Ishikawa (cell line): ENCODE measurements around the gene TMED9.

Source experiments
- CEBPB ChIP-seq: IDR thresholded peaks from 2 replicates; pipeline ENCODE4 v1.6.1; 2012
- CREB1 ChIP-seq: IDR thresholded peaks from 2 replicates; pipeline ENCODE4 v1.6.1; 2012; ENCODE audit warnings: low read depth
- EGR1 ChIP-seq: IDR thresholded peaks from 2 replicates; pipeline ENCODE4 v1.6.1; 2012
- EP300 ChIP-seq: IDR thresholded peaks from 2 replicates; pipeline ENCODE4 v1.6.1; 2012; ENCODE audit warnings: borderline replicate concordance
- FOXM1 ChIP-seq: IDR thresholded peaks from 2 replicates; pipeline ENCODE4 v1.6.1; 2012; ENCODE audit warnings: low read depth, borderline replicate concordance
- NFIC ChIP-seq: IDR thresholded peaks from 2 replicates; pipeline ENCODE4 v1.6.1; 2012
- RAD21 ChIP-seq: IDR thresholded peaks from 2 replicates; pipeline ENCODE4 v1.6.1; 2012; ENCODE audit warnings: low read depth
- TAF1 ChIP-seq: IDR thresholded peaks from 2 replicates; pipeline ENCODE4 v1.6.1; 2012; ENCODE audit warnings: low read depth, mild to moderate bottlenecking
- TCF12 ChIP-seq: IDR thresholded peaks from 2 replicates; pipeline ENCODE4 v1.6.1; 2012; ENCODE audit warnings: low read depth
- TEAD4 ChIP-seq: IDR thresholded peaks from 2 replicates; pipeline ENCODE4 v1.6.1; 2012
- YY1 ChIP-seq: IDR thresholded peaks from 2 replicates; pipeline ENCODE4 v1.6.1; 2012; ENCODE audit warnings: low read depth
- ZBTB7A ChIP-seq: IDR thresholded peaks from 2 replicates; pipeline ENCODE4 v1.6.1; 2012; ENCODE audit warnings: low read depth
- TF ChIP-seq, protein P1 (sequence below): IDR thresholded peaks from 2 replicates; pipeline ENCODE4 v1.6.1; 2012
- TF ChIP-seq, protein P2 (sequence below): IDR thresholded peaks from 2 replicates; pipeline ENCODE4 v1.6.1; 2012
- TF ChIP-seq, protein P3 (sequence below): IDR thresholded peaks from 2 replicates; pipeline ENCODE4 v1.6.1; 2012; ENCODE audit warnings: low read depth, mild to moderate bottlenecking

Gene TMED9

DNA sequence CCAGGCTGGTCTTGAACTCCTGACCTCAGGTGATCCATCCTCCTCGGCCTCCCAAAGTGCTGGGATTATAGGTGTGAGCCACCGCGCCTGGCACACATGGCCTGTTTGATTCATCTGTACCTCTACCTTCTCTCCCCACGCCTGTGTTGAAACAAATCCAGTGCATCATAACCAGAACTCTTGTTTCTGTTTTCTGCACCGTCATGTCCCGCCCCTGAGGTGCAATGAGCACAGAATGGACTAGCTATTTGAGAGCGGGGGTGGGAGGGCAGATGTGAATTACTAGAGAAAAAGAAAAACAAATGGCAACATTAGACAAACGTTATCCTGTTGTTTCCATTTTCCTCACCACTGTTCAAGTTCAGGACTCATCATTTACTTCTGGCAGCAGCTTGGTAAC is 27.0 kb upstream of the TMED9 start:
- TF ChIP-seq, protein P1, sequence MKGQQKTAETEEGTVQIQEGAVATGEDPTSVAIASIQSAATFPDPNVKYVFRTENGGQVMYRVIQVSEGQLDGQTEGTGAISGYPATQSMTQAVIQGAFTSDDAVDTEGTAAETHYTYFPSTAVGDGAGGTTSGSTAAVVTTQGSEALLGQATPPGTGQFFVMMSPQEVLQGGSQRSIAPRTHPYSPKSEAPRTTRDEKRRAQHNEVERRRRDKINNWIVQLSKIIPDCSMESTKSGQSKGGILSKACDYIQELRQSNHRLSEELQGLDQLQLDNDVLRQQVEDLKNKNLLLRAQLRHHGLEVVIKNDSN: no peak
- TF ChIP-seq RAD21 (no peak), CREB1 (no peak), YY1 (no peak), ZBTB7A (no peak), TAF1 (no peak), TCF12 (no peak), TEAD4 (no peak), EP300 (no peak), NFIC (no peak), EGR1 (no peak), CEBPB (no peak), FOXM1 (no peak)
- TF ChIP-seq, protein P2, sequence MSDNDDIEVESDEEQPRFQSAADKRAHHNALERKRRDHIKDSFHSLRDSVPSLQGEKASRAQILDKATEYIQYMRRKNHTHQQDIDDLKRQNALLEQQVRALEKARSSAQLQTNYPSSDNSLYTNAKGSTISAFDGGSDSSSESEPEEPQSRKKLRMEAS: no peak
- TF ChIP-seq, protein P3, sequence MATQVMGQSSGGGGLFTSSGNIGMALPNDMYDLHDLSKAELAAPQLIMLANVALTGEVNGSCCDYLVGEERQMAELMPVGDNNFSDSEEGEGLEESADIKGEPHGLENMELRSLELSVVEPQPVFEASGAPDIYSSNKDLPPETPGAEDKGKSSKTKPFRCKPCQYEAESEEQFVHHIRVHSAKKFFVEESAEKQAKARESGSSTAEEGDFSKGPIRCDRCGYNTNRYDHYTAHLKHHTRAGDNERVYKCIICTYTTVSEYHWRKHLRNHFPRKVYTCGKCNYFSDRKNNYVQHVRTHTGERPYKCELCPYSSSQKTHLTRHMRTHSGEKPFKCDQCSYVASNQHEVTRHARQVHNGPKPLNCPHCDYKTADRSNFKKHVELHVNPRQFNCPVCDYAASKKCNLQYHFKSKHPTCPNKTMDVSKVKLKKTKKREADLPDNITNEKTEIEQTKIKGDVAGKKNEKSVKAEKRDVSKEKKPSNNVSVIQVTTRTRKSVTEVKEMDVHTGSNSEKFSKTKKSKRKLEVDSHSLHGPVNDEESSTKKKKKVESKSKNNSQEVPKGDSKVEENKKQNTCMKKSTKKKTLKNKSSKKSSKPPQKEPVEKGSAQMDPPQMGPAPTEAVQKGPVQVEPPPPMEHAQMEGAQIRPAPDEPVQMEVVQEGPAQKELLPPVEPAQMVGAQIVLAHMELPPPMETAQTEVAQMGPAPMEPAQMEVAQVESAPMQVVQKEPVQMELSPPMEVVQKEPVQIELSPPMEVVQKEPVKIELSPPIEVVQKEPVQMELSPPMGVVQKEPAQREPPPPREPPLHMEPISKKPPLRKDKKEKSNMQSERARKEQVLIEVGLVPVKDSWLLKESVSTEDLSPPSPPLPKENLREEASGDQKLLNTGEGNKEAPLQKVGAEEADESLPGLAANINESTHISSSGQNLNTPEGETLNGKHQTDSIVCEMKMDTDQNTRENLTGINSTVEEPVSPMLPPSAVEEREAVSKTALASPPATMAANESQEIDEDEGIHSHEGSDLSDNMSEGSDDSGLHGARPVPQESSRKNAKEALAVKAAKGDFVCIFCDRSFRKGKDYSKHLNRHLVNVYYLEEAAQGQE: no peak

DNA sequence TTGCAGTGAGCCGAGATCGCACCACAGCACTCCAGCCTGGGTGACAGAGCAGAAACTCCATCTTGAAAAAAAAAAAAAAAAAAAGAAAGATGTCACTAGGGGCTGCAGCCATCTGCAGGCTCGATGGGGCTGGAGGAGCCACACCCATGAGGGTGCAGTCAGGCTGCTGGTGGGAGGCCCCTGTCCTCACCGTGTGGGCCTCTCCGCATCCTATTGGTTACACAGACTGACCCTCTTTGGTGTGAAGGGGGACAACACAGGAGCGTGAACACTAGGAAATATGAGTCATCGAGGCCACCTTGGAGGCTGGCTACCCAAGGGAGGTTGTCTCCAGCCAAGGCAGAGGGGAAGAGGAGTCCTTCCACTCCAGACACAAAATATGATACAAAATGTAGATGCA is 23.7 kb upstream of the TMED9 start:
- TF ChIP-seq TCF12 (no peak), ZBTB7A (no peak), CEBPB (no peak), CREB1 (no peak), TEAD4 (no peak), TAF1 (no peak), NFIC (no peak), EP300 (no peak), EGR1 (no peak)

DNA sequence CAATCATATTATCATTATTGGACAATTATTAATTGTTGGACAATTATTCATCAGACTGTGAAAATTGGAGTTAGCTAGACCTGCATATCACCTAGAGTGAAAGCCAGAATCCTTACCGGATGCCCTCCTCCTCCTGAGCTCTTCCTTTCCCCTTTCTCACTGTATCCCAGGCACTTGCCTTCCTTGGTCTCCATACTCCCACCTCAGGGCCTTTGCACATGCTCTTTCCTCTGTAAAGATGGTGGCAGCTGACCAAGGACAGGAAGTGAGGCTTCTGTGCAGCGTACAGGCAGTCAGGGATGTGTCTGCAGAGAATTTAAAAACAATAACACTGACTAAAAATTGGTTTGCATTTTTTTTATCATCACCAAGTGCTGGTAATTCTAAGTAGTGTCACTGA is 22.1 kb upstream of the TMED9 start:
- TF ChIP-seq NFIC (no peak), TAF1 (no peak), CREB1 (no peak), TEAD4 (no peak), RAD21 (no peak), ZBTB7A (no peak), CEBPB (no peak), EGR1 (no peak), TCF12 (no peak), FOXM1 (no peak), EP300 (no peak), YY1 (no peak)
- TF ChIP-seq, protein P2: no peak
- TF ChIP-seq, protein P1: no peak
- TF ChIP-seq, protein P3: no peak

DNA sequence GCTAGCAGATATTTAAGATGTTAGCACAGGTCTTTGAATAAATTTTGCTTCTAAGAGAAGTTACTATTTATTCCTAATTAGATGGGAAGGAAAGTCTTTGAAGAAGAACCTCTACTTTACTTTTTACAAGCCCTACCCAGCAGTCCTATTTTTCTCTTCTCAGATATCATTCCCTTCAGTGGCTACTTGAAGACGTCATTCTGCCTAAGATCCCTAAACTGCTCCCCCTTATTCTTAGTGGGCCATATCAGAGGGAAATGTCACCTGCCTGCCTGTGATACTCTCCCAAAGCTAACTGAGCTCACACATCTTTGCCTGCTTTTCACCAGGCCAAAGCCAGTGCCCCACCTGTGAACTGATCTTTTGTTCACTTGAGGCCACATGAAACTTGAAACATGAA is 16.5 kb upstream of the TMED9 start:
- TF ChIP-seq RAD21 (no peak), EP300 (no peak), TAF1 (no peak), FOXM1 (no peak), TCF12 (no peak), TEAD4 (no peak), EGR1 (no peak), YY1 (no peak), CREB1 (no peak), CEBPB (no peak), NFIC (no peak), ZBTB7A (no peak)
- TF ChIP-seq, protein P1: no peak
- TF ChIP-seq, protein P2: no peak
- TF ChIP-seq, protein P3: no peak
